ENCODE results near the gene TMEM163.

The TMEM163 gene

DNA sequence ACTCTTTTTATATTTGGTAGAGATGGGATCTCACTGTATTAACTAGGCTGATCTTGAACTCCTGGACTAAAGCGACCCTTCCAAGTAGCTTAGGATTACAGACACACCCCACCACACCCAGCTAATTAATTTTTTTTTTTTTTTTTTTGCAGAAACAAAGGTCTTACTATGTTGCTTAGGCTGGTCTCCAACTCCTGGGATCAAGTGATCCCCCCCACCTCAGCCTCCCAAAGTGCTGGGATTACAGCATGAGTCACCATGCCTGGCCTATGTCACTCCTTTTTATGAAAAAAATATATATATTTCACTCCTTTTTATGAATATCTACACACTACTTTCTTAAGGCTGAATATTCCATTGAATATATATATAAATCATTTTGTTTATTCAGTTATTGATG lies 302.2 kb downstream of the TMEM163 start:
- in situ Hi-C loops (cut with HindIII; ENCODE audit: low sequenced_read_pairs): no loop called here
- TF ChIP-seq, protein P1, sequence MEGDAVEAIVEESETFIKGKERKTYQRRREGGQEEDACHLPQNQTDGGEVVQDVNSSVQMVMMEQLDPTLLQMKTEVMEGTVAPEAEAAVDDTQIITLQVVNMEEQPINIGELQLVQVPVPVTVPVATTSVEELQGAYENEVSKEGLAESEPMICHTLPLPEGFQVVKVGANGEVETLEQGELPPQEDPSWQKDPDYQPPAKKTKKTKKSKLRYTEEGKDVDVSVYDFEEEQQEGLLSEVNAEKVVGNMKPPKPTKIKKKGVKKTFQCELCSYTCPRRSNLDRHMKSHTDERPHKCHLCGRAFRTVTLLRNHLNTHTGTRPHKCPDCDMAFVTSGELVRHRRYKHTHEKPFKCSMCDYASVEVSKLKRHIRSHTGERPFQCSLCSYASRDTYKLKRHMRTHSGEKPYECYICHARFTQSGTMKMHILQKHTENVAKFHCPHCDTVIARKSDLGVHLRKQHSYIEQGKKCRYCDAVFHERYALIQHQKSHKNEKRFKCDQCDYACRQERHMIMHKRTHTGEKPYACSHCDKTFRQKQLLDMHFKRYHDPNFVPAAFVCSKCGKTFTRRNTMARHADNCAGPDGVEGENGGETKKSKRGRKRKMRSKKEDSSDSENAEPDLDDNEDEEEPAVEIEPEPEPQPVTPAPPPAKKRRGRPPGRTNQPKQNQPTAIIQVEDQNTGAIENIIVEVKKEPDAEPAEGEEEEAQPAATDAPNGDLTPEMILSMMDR (IDR thresholded peaks at IDR 0.05; ENCODE audit: low read depth, low read length): no peak
- no peak overlapping the region for H3K4me3 ChIP-seq (ENCODE audit: low read depth, low read length)
- DNase-seq (ENCODE audit: low read depth, low spot score): no peak

GRCh38 chr2:134416018-134416417 lies 302.8 kb downstream of the TMEM163 start:
- TF ChIP-seq, protein P1 (IDR thresholded peaks at IDR 0.05; ENCODE audit: low read depth, low read length): no peak
- no peak overlapping the region for H3K4me3 ChIP-seq (ENCODE audit: low read depth, low read length)
- in situ Hi-C loops (cut with HindIII; ENCODE audit: low sequenced_read_pairs): no loop called here
- DNase-seq (ENCODE audit: low read depth, low spot score): no peak

DNA sequence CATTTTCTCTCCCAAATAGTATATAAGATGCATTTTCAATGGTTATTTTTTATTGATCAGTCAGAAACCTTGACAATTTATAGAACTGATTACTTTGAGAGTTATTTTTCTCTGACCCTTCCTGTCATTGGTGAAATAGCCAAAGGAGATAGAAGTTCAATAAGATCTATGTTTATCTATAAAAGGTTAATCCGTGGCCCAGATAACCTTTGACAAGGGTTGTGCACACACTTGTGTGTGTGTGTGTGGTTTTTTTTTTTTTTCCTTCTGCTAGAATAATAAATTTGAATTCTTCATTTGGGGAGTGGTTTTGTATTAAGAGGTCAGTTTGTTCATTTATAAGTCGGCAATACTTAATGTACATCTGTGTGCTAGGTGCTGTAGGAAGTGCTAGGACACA lies 304.9 kb downstream of the TMEM163 start:
- no peak overlapping the region for H3K4me3 ChIP-seq (ENCODE audit: low read depth, low read length)
- TF ChIP-seq, protein P1 (IDR thresholded peaks at IDR 0.05; ENCODE audit: low read depth, low read length): no peak
- no peak for DNase-seq (ENCODE audit: low read depth, low spot score)
- in situ Hi-C loops (cut with HindIII; ENCODE audit: low sequenced_read_pairs): no loop called here

DNA sequence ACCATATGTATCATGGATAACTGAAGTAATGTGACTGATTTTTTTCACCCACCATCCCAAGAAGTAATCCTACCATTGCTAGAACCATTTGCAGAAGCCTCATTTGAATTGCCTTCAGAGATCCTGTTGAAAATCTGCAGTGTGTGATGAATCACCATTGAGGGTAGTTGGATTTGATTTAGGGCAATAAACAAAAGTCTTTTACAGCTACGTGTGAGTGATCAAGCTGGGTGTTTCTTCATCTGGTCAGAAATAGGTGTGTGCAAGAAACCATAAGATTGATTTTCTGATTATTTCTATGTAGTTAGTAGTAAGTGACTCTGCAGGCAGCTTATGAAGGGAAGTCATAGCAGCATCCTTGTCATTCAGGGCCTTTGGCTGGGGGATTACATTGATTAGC lies 305.4 kb downstream of the TMEM163 start:
- TF ChIP-seq, protein P1 (IDR thresholded peaks at IDR 0.05; ENCODE audit: low read depth, low read length): no peak
- no peak for DNase-seq (ENCODE audit: low read depth, low spot score)
- in situ Hi-C loops (cut with HindIII; ENCODE audit: low sequenced_read_pairs): no loop called here
- H3K4me3 ChIP-seq (ENCODE audit: low read depth, low read length): no peak overlapping the region

- TF ChIP-seq, protein P1 (IDR thresholded peaks at IDR 0.05; ENCODE audit: low read depth, low read length): no peak
- no peak for DNase-seq (ENCODE audit: low read depth, low spot score)
- H3K4me3 ChIP-seq (ENCODE audit: low read depth, low read length): no peak overlapping the region
- in situ Hi-C loops (cut with HindIII; ENCODE audit: low sequenced_read_pairs): no loop called here
Observed at GRCh38 chr2:134412639-134412999, 306.2 kb downstream of the TMEM163 start.

- in situ Hi-C loops (cut with HindIII; ENCODE audit: low sequenced_read_pairs): no loop called here
- TF ChIP-seq, protein P1 (IDR thresholded peaks at IDR 0.05; ENCODE audit: low read depth, low read length): peak; percentile 84
- H3K4me3 ChIP-seq (ENCODE audit: low read depth, low read length): no peak overlapping the region
- DNase-seq (ENCODE audit: low read depth, low spot score): peak; percentile 82
Observed at GRCh38 chr2:134411828-134412638, 306.8 kb downstream of the TMEM163 start.
